HG03175 (cell line): ENCODE measurements around the gene MB.
"Not testable (repeated sequence)": the region's sequence is repeated elsewhere in the genome, so short reads cannot be mapped to it uniquely, and the experiment has no call there.

Experiments
- ATAC-seq: cut with Tn5 transposase; IDR thresholded peaks from one replicate; pipeline ENCODE4 v1.9.1; 2021; ENCODE audit warnings: mild to moderate bottlenecking, moderate library complexity; ENCODE audit not compliant: unreplicated experiment

MB gene

DNA sequence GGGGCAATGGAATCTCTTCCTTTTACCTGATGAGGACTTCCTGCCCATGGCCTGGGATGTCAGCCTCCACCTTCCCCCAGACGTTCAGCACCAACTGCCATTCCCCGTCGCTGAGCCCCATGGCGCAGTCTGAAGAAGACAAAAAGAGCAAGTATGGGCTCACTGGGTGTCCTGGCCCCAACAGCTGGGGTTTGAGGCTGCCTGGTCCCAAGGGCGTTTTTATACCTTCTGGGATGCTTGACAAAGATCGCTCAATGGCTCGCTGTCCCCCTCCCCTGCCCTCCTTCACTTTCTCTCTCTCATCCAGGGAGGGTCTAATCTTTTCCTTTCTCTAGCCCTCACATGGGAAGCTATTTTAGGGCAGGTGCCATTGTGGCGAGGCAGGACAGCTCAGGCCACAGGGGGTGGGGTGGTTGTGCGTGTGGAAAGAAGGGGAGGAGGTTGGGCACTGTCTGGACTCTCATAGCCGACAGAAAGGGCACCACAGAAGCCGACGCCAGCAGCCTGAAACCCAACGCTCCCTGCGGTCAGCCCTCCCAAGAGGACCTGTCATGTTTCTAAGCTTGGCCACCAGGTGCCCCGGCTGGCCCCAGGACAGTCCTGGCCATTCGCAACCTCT lies at the start of gene MB:
Gene MB, minus strand, starts transcription at position 193 of the 619 bp plus-strand sequence. Its CDS starts 72 bp downstream, at position 121.
- ATAC-seq, result no peak

DNA sequence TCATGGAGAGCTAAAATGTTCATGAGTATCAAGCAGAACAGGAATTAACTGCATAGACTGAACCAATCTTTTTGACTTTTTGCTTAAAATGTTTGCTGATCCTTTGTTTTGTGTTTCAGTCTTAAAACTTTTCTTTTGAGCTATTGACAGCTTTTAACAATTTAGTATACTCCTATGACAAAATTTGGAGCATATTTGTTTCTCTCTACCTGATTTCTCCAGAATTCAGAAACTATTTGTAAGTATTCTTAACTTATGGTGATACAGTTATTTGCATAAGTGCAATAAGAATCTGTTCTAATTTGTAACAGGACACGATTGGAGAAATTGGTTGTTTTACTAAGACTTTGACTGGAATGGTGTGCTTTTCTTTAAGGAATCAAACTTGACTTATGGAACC lies 49.6 kb upstream of the MB start:
- not testable (repeated sequence) for ATAC-seq

- no peak for ATAC-seq
Measured at GRCh38 chr22:35664955-35665587, 47.9 kb upstream of the MB start.

DNA sequence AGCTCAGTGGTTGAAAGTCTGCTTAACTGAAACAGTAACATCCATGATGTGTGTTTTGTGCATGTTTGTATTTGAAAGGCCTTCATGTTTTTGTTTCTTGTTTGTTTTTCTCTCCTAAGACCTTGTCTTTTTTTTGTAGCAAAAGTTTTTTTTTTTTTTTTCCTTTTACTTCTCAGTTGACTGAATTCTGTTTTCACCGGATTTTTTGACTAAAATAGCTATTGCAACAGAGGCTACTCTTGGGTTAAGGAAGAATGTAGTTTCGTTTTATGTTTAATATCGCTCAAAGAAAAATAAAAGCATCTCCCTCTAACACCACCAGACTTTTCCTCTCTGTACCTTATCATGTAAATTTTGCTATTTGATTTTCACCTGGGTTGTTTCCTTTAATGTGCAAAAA lies 46.2 kb upstream of the MB start:
- no peak for ATAC-seq

DNA sequence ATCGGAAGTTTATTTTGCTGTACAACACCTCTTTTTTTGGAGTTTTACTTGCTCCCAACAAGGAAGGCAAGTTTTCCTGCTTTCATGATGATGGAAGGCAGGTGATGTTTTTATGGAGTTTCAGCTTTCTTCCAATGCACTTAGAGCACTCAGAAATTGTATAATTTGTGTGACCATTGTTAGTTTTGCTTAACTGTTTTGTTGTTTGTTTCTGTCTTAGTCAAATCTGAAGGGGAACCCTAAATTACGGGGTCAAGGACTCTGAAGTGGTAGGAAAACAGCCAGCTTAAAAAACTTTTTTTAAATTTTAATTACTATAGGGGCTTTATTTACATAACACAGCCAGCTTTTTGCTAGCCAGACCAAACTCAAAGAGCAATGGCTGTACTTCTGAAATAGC lies 45.8 kb upstream of the MB start:
- ATAC-seq, result no peak

- ATAC-seq, result no peak
Measured at GRCh38 chr22:35661464-35661863, 44.3 kb upstream of the MB start.

DNA sequence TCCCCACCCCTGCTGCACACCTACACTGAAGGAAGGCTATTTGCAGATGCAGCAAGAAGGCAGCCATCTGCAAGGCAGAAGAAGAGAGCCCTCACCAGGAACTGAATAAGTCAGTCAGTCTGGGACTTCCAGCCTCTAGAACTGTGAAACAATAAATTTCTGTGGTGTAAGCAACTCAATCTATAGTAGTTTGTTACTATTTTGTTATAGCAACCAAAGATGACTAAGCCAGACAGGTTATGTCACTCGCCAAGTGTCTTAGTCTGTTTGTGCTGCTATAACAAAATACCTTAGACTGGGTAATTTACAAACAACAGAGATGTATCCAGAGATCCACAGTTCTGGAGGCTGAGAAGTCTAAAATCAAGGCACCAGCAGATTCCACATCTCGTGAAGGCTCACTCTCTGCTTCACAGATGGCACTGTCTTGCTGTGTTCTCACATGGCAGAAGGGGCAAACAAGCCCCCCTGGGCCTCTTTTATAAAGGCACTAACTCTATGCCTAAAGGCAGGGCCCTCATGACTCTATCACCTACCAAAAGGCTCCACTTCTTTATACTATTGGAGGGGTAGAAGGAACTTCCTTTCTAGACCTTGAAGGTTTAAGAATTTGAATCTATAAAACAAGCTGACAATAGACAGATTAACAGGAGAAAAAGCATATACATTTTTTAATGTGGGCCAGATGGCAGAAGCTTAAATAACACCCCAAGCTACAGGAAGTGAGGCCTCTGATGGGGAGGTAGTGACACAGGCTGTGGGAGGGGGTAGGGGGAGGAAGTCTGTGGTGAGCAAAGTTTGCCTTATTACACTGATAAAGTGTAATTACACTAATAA lies 43.4 kb upstream of the MB start:
- no peak for ATAC-seq

GRCh38 chr22:35657571-35658312 lies 40.6 kb upstream of the MB start:
- no peak for ATAC-seq

DNA sequence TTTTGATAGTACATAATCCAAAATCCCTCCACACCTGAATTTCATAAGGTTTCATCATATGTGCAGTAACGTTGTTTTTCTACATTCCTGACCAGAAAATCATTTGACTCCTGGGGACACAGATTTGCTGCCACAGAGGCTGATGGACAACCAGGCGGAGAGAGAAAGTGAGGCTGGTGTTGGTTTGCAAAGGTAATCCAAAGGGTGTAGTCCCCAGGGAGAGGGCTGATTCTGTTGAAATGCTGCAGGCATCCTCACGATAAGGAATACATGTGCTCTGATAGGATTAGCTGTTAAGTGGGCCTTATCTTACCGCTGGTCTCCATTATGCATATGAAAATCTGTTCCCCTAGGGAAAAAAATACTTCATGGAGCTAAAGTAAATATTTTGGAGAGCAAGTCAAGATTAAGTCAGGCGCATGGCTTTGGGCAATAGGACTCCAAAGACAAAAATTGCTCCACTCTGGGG lies 39.2 kb upstream of the MB start:
- ATAC-seq, result no peak

DNA sequence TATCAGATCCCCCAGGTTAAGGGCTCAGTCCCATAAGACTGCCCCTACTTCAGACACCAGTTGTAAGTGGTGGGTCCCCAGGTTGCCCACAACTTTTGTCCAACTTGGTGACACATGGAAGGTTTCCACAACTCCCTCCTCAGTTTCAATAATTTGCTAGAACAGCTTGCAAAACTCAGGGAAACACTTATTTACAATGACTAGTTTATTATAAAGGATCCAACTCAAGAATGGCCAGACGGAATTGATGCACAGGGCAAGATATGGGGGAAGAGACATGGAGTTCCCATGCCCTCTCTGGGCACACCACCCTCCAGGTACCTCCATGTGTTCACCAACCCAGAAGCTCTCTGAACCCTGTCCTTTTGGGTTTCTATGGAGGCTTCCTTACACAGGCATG lies 36.7 kb upstream of the MB start:
- ATAC-seq, result no peak

DNA sequence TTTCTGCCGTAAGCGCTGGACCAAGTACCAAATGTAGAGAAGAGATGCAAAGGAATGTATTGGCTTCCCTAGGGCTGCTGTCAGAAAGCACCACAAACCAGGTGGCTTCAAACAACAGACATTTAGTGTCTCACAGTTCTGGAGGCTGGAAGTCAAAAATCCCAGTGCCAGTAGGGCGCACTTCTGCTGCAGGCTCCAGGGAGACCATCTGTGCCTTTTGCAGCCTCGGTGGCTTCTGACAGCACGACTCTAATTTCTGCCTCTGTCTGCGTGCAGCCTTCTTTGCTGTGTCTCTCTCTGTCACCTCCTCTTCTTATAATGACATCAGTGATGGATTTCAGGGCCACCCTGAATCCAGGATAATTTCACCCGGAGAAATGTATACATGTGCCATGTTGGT lies 34.0 kb upstream of the MB start:
- no peak for ATAC-seq

DNA sequence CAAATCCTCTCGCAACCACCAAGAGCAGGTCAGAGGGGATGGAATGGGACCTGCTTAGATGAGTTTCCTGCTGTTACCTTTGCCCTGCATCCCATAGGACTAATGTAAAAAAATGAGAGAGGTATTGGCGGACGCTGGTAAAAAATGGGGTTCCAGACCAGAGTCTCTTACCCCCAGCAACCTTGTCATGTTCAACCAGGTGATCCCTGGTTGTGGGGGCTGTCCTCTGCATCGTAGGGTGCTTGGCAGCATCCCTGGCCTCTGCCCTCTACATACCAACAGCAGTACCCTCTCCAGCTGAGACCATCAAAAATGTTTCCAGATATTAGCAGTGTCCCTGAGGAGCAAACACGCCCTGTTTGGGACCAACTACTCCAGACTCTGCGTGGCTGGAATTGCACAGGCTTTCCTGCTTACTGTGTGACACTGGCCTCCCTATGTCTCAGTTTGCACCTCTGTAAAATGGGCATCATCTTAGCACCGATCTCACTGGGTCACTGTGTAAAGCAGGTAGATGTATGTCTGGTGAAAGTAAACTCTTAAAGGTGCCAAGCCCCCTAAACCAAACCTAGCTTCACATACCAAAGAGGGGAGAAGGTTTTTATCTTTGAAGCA lies 32.6 kb upstream of the MB start:
- no peak for ATAC-seq

- no peak for ATAC-seq
Measured at GRCh38 chr22:35649026-35649553, 32.0 kb upstream of the MB start.

GRCh38 chr22:35648066-35649025 lies 31.2 kb upstream of the MB start, which contains the start of gene APOL6:
Gene APOL6 (plus strand): TSS chr22:35648446. CDS start chr22:35656426, 7,980 bp downstream.
- ATAC-seq, result peak; percentile 50

DNA sequence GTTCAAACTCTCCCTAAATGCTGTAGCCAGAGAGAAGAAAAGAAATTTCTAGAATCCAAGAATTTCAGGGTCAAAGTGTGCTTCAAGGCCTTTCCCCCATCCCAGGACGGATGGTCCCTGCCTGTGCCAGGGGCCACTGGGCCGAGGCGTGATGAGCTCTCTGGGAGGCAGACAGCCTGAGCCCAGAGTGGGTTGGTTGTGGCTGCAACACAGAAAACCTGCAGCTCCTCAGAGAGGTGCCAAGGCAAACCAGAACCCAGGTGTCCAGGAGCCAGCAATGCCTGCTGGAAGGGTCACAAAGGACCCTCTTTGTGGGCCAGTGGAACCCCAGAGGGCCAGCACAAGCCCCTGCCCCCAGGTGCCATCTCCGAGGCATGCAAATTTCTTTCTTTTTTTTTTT lies 28.5 kb upstream of the MB start:
- ATAC-seq, result no peak

DNA sequence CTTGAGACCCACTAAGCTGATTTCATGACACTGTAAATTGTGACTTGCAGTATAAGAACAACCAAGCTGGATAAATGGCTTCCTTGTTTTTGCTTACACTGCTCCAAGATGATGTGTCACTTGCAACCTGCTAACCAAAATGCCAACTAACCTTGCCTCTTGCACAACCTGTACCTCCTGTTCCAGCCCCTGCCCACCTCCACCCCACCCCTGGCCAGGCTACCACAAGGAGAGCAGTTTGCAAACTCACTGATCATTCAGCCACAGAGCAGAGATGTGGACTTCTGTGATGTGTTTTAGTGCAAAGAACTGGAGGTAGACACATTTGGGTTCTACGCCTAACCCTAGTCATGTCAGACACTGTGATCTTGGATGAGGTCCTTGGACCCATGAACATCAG lies 26.9 kb upstream of the MB start:
- ATAC-seq, result no peak

- no peak for ATAC-seq
Measured at GRCh38 chr22:35642305-35642741, 25.2 kb upstream of the MB start.

DNA sequence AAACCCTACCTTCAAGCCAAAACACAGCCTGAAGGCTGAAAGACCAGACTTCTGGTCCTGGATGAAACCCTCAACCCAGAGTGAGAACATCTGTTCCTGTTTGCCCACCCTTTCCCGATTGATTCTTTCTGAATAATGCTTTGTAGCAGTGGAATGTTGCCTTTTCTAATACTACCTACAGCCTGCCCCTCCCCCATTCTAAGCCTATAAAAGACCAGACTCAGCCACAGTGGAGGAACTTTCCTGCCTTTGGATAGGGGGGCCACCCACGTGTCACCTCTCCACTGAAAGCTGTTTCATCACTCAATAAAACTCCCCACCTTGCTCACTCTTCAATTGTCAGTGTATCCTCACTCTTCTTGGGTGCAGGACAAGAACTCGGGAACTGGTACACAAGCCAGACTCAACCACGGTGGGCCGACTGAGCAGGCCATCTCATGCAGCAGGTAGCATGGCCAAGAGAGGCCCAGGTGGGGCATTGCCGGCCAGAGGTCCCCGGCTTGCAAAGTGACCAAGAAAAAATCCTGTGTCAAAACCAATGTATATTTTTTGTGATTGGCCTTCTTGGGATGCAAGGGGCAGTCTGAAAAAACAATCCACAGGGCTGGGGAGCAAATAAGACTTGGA lies 24.5 kb upstream of the MB start:
- ATAC-seq, result no peak

DNA sequence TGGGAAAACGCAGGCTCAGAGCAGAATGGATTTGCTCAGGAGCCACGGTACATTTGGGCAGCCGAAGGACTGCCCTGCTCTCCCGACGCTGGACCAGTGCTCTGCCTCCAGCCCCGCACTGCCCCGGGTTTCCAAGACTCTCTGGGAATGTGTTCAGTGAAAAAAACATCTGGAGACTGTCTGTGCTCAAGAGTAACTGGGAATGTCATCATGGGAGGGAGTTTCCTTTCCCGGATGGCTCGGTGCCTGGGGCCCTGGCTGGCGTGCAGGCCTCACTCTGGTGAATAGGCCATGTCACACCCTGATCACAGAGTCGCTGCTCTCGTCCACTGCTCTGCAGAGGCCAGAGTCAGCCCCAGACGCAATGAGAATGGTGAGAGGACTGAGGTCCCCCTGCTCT lies 21.3 kb upstream of the MB start:
- no peak for ATAC-seq
